ENCODE data around the gene ZBTB2.

ZBTB2 gene

DNA sequence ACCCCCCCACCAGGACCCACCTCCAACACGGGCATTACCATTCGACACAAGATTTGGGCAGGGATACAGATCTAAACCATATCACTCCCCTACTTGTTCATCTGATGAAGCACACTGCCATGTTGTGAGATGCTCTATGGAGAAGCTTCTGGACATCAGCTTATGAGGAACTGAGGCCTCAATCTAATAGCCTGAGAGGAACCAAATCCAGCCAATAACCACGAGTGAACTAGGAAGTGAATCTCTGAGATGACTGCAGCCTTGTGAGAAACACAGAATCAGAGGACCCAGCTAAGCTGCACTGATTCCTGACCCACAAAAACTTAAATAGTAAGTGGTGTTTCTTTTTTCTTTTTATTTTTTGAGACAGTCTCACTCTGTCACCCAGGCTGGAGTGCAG is 21.6 kb upstream of the ZBTB2 start:
- no peaks in the 10 kb centered on the region for H3K27me3 ChIP-seq (replicated peaks)
- no peak overlapping the region for H3K4me3 ChIP-seq (ENCODE audit: low read depth, low read length)
- in situ Hi-C loops (cut with HindIII; ENCODE audit: low pct_ligation_motif_present, low sequenced_read_pairs): no loop called here
- no peak for DNase-seq
- peaks cover 38% of the 10 kb centered on the region for H3K36me3 ChIP-seq (replicated peaks)
- TF ChIP-seq CTCF (IDR thresholded peaks at IDR 0.05; ENCODE audit: low read depth, low read length, missing control alignments): no peak
- H3K27ac ChIP-seq: no peak overlapping the region

- no peak for DNase-seq
- no peak for TF ChIP-seq CTCF (IDR thresholded peaks at IDR 0.05; ENCODE audit: low read depth, low read length, missing control alignments)
- Histone ChIP-seq H3K27me3 (replicated peaks) (no peaks in the 10 kb centered on the region), H3K27ac (no peak overlapping the region), H3K4me3 (ENCODE audit: low read depth, low read length) (no peak overlapping the region), H3K36me3 (replicated peaks) (peaks cover 40% of the 10 kb centered on the region)
- in situ Hi-C loops (cut with HindIII; ENCODE audit: low pct_ligation_motif_present, low sequenced_read_pairs): no loop called here
Observed at GRCh38 chr6:151409679-151410078, 18.3 kb upstream of the ZBTB2 start.

GRCh38 chr6:151409260-151409659 is 17.9 kb upstream of the ZBTB2 start:
- Histone ChIP-seq H3K27me3 (replicated peaks) (no peaks in the 10 kb centered on the region), H3K36me3 (replicated peaks) (peaks cover 43% of the 10 kb centered on the region), H3K4me3 (ENCODE audit: low read depth, low read length) (no peak overlapping the region), H3K27ac (no peak overlapping the region)
- in situ Hi-C loops (cut with HindIII; ENCODE audit: low pct_ligation_motif_present, low sequenced_read_pairs): no loop called here
- DNase-seq: no peak
- TF ChIP-seq CTCF (IDR thresholded peaks at IDR 0.05; ENCODE audit: low read depth, low read length, missing control alignments): no peak

GRCh38 chr6:151408858-151409257 is 17.5 kb upstream of the ZBTB2 start:
- in situ Hi-C loops (cut with HindIII; ENCODE audit: low pct_ligation_motif_present, low sequenced_read_pairs): no loop called here
- H3K4me3 ChIP-seq (ENCODE audit: low read depth, low read length): no peak overlapping the region
- DNase-seq: no peak
- peaks cover 43% of the 10 kb centered on the region for H3K36me3 ChIP-seq (replicated peaks)
- H3K27me3 ChIP-seq (replicated peaks): no peaks in the 10 kb centered on the region
- no peak overlapping the region for H3K27ac ChIP-seq
- TF ChIP-seq CTCF (IDR thresholded peaks at IDR 0.05; ENCODE audit: low read depth, low read length, missing control alignments): no peak

DNA sequence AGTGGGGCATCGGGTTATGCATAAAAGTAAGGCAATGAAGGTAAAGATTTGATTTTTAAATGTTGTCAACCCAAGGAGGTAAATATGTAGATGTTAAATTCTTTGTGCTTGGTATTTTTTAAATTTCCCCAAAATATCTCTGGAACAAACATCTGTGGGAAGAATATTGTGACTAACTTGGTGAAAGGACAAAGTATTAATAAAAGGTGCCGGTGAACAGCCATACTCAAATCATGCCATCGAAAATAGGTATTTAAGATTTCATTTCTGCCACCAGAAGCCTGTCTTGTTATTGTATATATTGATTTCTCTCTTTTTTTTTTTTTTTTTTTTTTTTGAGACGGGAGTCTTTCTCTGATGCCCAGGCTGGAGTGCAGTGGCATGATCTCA is 12.6 kb upstream of the ZBTB2 start:
- Histone ChIP-seq H3K27ac (no peak overlapping the region), H3K27me3 (replicated peaks) (no peaks in the 10 kb centered on the region), H3K36me3 (replicated peaks) (peaks cover 30% of the 10 kb centered on the region), H3K4me3 (ENCODE audit: low read depth, low read length) (no peak overlapping the region)
- TF ChIP-seq CTCF (IDR thresholded peaks at IDR 0.05; ENCODE audit: low read depth, low read length, missing control alignments): no peak
- in situ Hi-C loops (cut with HindIII; ENCODE audit: low pct_ligation_motif_present, low sequenced_read_pairs): no loop called here
- no peak for DNase-seq

- no peak for TF ChIP-seq CTCF (IDR thresholded peaks at IDR 0.05; ENCODE audit: low read depth, low read length, missing control alignments)
- no peaks in the 10 kb centered on the region for H3K27me3 ChIP-seq (replicated peaks)
- in situ Hi-C loops (cut with HindIII; ENCODE audit: low pct_ligation_motif_present, low sequenced_read_pairs): no loop called here
- DNase-seq: no peak
- no peak overlapping the region for H3K4me3 ChIP-seq (ENCODE audit: low read depth, low read length)
- H3K27ac ChIP-seq: no peak overlapping the region
- H3K36me3 ChIP-seq (replicated peaks): peaks cover 25% of the 10 kb centered on the region
Observed at GRCh38 chr6:151402228-151402627, 10.9 kb upstream of the ZBTB2 start.

Data from brain microvascular endothelial cell (primary cell).